Glutamatergic neuron (in vitro differentiated cells): ENCODE data around the gene GSK3A. TPM values are rescaled to one million over a fixed set of nuclear protein-coding genes. Genes with fewer than 3 reads are reported as not detected.

Experiments
- DNase-seq: peaks from one replicate; pipeline ENCODE4 v3.0.0; 2022
- H3K27ac Mint-ChIP-seq: one replicate; pipeline ENCODE4 v1.8.0; 2020; ENCODE audit warnings: mild to moderate bottlenecking, mixed read lengths, inconsistent platforms; ENCODE audit not compliant: unreplicated experiment
- H3K27me3 Mint-ChIP-seq: one replicate; pipeline ENCODE4 v1.8.0; 2020; ENCODE audit warnings: mild to moderate bottlenecking, moderate library complexity, mixed read lengths, inconsistent platforms; ENCODE audit not compliant: unreplicated experiment
- H3K36me3 Mint-ChIP-seq: one replicate; pipeline ENCODE4 v1.8.0; 2020; ENCODE audit warnings: mild to moderate bottlenecking, mixed read lengths, inconsistent platforms; ENCODE audit not compliant: unreplicated experiment
- H3K4me1 Mint-ChIP-seq: one replicate; pipeline ENCODE4 v1.8.0; 2020; ENCODE audit warnings: mild to moderate bottlenecking, low read depth, mixed read lengths, inconsistent platforms; ENCODE audit not compliant: unreplicated experiment
- H3K4me3 Mint-ChIP-seq: one replicate; pipeline ENCODE4 v1.8.0; 2020; ENCODE audit warnings: mild to moderate bottlenecking, mixed read lengths, inconsistent platforms; ENCODE audit not compliant: unreplicated experiment
- H3K9me3 Mint-ChIP-seq: one replicate; pipeline ENCODE4 v1.8.0; 2020; ENCODE audit warnings: mild to moderate bottlenecking, moderate library complexity, mixed read lengths, inconsistent platforms; ENCODE audit not compliant: unreplicated experiment
- CTCF ChIP-seq: fragments of 200-600 bp; sonication (generic); IDR thresholded peaks from one replicate; pipeline ENCODE4 v1.5.0; 2021; ENCODE audit not compliant: partially characterized antibody, unreplicated experiment
- total RNA-seq: library from RNA; stranded (reverse); fragmentation: NEBNext Ultra II Directional; extraction: Animal tissue kit (Norgen Biotek cat#: 25700); gene quantifications from one replicate; pipeline ENCODE4 v1.2.1, GENCODE V29; 2021; ENCODE audit not compliant: unreplicated experiment

GSK3A gene
- total RNA-seq, 1 donor from 2014 or later, result 83.2 TPM

GRCh38 chr19:42197375-42197817 lies 45.0 kb downstream of the GSK3A start:
- Mint-ChIP-seq H3K27ac (no peak overlapping the region), H3K4me1 (no peaks in the 10 kb centered on the region), H3K4me3 (no peak overlapping the region), H3K36me3 (no peaks in the 10 kb centered on the region), H3K9me3 (peaks cover 5% of the 10 kb centered on the region), H3K27me3 (peaks cover 9% of the 10 kb centered on the region)
- no peak for DNase-seq
- no peak for TF ChIP-seq CTCF

- peaks cover 4% of the 10 kb centered on the region for H3K4me1 Mint-ChIP-seq
- no peaks in the 10 kb centered on the region for H3K36me3 Mint-ChIP-seq
- peaks cover 4% of the 10 kb centered on the region for H3K9me3 Mint-ChIP-seq
- no peak for DNase-seq
- H3K4me3 Mint-ChIP-seq, result no peak overlapping the region
- TF ChIP-seq CTCF, result no peak
- H3K27me3 Mint-ChIP-seq, result peaks cover 5% of the 10 kb centered on the region
- no peak overlapping the region for H3K27ac Mint-ChIP-seq
Measured at GRCh38 chr19:42196011-42197001, 46.1 kb downstream of the GSK3A start.

GRCh38 chr19:42193706-42194105 lies 48.7 kb downstream of the GSK3A start:
- peaks cover 7% of the 10 kb centered on the region for H3K9me3 Mint-ChIP-seq
- H3K4me3 Mint-ChIP-seq, result no peak overlapping the region
- no peaks in the 10 kb centered on the region for H3K36me3 Mint-ChIP-seq
- H3K4me1 Mint-ChIP-seq, result peaks cover 7% of the 10 kb centered on the region
- no peak for DNase-seq
- no peak for TF ChIP-seq CTCF
- H3K27ac Mint-ChIP-seq, result no peak overlapping the region
- peaks cover 3% of the 10 kb centered on the region for H3K27me3 Mint-ChIP-seq

GRCh38 chr19:42193294-42193693 lies 49.1 kb downstream of the GSK3A start:
- Mint-ChIP-seq H3K4me3 (no peak overlapping the region), H3K27me3 (peaks cover 3% of the 10 kb centered on the region), H3K36me3 (no peaks in the 10 kb centered on the region), H3K9me3 (peaks cover 7% of the 10 kb centered on the region), H3K27ac (no peak overlapping the region), H3K4me1 (peaks cover 7% of the 10 kb centered on the region)
- DNase-seq, result no peak
- no peak for TF ChIP-seq CTCF

GRCh38 chr19:42191855-42192254 lies 50.5 kb downstream of the GSK3A start:
- no peak for DNase-seq
- Mint-ChIP-seq H3K27ac (no peak overlapping the region), H3K4me3 (peak overlapping the region; percentile 17), H3K36me3 (peaks cover 2% of the 10 kb centered on the region), H3K4me1 (peaks cover 7% of the 10 kb centered on the region), H3K9me3 (peaks cover 5% of the 10 kb centered on the region), H3K27me3 (peaks cover 5% of the 10 kb centered on the region)
- TF ChIP-seq CTCF, result no peak
